CD4-positive, alpha-beta T cell treated with Interleukin-17A for 4 hours (primary cell): ENCODE data around the gene SYNE3.
A peak's percentile ranks its signal among the peaks of the same experiment; 100 is the strongest.
"Not testable (repeated sequence)": the region's sequence is repeated elsewhere in the genome, so short reads cannot be mapped to it uniquely, and the experiment has no call there.

Source experiments
- DNase-seq: peaks from one replicate; pipeline ENCODE4 v3.0.0-alpha.2; 2020; ENCODE audit warnings: mixed read lengths

SYNE3 gene

DNA sequence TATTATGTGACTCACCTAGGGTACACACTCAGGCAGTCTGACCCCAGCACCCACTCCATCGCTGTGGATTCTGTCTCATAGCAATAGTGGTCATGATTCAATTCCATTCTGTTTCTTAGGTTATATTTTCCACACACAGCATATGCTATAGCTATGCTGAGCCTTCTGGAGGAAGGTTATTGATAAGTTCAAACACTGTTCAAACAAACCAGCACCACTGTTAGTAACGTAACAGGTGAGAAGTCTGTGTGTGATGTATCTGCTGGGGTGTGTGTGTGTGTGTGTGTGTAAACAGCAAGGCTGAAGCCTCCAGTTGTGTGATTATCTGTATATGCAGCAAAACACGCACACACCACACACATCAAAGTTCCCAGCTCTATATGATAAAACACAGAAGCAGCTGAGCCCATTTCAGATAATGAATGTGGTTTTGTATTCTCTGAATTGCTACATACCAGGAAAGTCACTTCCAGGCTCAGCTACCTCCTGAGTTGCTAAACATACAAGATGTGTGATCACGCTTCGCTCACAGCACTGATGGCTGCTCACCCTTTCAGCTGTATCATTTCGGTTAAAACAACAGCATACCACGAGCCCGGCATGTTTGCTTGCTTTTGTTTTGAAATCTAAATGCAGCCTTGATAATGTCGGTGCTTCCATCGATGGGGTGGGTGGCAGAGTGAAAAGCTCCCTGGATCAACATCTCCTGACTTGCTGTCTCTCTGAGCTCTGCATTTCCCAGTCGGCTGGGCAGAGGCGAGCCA lies 6.8 kb upstream of the SYNE3 start:
- DNase-seq, result peak; percentile 53

DNA sequence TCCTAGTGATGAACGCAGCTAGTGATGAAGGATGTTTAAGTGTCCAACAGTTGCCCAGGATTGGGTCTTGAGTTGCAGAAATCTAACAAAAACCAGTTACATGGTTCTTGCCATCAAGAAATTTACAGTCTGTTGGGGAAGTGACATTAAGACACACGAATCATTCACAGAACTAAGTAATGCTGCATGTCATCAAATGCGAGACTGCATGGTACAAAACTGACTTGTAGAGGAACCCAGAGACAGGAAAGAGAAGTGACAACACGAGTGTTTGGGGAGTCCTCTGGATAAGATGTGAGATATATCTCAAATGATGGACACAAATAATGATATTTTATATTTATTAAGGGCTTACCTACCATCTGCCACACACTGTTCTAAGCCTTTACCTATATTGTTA lies 6.1 kb upstream of the SYNE3 start:
- DNase-seq, result no peak

DNA sequence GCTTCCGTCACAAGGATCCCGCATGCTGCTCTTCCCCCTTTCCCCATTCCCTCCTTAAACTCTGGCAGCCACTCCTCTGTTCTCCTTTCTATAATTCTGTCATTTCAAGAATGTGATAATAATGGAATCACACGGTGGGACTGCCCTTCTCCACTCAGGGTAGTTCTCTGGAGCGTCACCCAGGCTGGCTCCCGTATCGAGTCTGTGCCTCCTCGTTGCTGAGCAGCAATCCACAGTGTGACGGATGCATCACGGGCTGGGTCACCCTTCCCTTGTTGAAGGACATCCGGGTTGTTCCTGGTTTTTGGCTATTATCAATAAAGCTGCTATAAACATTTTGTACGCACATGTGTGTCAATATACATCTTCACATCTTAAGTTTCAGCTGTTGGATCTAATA lies 5.7 kb upstream of the SYNE3 start:
- no peak for DNase-seq

DNA sequence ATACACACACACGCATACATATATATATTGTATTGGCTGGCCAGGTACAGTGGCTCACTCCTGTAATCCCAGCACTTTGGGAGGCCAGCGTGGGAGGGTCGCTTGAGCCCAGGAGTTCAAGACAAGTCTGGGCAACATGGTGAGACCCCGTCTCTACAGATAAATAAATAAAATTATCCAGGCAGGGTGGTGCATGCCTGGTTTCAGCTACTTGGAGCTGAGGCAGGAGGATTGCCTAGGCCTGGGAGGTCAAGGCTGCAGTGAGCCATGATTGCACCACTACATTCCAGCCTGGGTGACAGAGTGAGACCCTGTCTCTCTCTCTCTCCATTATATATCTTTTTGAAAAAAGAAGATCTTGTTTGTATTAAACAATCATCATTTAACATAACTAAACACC lies 4.6 kb upstream of the SYNE3 start:
- DNase-seq, result no peak

DNA sequence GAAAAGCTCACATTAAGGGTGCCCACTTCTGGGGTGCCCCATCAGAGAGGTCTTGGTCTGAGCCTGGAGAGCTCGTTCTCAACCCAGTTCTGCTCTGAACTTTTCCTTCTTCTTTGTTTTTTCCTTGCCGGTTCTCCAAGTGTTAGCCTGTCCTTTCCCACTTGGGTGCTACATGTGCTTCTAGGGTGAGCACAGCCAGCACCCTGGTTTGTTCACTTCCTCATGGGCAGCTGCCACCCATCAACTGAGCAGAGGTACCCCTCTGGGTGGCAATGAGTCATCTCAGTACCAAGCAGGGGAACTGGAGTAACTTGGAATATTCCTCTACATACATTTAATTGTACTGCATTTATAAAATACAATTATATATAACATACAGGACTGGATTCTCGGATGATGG lies 3.9 kb upstream of the SYNE3 start:
- peak; percentile 56 for DNase-seq

DNA sequence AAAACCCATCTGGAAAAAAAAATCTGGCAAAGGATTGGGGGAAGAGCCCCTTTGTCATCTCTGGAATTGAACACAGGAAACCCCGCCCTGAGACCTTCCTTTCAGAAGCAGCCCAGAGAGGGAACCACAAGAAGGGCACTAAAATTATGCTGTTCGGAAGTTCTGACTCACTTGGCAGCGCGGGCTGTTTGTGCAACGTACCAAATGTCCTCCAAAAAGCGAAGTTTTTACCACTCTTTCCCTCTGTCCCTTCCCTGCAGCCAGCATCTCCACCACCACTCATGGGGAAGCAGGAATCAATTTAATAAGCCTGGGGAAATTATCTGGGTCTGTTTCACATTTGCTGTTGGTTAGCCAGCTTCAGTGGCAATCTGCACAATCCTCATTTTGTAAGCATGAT lies 3.2 kb upstream of the SYNE3 start:
- peak; percentile 81 for DNase-seq

DNA sequence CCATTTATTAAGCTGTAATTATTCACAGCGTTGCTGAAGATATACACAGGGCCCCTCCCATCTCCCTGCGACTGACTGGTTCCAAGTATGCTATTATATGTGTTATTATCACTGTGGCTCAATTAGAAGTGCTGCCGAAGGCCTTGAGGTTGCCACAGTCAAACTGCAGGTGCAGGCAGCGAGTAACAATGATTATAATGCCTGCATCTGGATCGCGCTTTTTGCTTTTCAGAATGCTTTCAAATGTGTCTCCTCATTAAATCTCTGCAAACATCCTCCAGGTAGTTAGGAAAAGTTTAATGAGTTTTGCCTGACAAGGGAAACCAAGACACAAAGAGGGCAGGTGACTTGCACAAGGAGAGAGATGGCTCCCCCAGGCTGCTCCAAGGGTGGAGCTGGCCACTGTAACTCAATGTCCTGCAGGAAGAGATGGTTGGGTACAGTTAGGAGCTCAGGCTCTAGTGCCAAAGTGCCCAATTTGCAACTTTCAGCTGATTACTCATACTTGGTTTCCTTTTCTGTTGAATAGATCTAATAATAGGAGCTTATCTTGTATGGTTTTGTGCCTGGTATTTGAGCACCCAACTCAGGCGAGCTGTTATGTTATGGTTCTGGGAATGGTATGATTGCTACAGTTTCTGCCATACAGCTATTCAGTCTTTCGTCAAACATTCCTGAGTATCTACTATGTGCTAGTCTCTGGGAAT lies 1.7 kb upstream of the SYNE3 start:
- DNase-seq, result no peak

DNA sequence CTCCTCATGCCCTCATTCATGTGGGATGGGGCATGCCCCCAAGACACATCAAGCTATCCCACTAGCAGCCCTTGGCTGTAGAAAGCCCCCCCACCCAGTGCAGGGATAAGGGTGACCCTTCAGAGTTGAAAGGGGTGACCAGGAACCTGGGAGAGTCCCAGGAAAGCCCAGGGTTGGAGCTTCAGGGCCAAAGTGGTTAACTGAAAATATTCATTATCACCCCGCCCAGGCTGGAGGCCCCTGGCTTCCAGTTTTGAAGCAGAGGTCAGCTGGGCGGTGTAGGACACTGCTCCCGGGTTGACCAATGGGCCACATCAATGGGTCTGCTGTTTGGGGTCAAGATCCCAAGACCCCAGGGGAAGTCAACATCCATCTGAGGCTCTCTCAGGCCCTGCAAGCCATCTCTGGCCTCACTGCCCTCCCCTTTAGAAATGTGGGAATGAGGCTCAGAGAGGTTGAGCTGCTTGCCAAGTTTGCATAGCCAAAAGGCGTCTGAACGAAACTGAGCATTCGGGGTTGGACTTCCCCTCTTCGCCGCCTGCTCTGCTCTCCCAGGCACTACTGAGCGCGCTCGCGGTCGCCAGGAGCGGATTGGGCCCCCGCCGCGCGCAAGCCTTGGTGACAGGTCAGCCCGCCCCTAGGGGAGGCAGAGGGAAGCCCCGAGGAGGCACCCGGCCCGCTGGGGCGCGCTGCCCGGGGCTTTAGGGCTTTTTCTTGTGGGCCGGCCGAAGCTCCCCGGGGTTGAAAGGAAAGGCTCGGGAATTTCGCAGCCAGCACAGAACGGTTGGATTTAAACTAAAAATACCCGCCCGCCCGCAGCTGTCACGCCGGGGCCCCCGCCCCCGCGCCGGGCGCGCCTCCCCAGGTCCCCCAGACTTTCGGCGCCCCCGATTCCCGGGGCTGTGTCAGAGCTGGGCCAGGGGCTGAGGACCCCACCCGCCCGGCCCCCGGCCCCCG lies 576 bp downstream of the SYNE3 start:
- DNase-seq, result peak; percentile 83

DNA sequence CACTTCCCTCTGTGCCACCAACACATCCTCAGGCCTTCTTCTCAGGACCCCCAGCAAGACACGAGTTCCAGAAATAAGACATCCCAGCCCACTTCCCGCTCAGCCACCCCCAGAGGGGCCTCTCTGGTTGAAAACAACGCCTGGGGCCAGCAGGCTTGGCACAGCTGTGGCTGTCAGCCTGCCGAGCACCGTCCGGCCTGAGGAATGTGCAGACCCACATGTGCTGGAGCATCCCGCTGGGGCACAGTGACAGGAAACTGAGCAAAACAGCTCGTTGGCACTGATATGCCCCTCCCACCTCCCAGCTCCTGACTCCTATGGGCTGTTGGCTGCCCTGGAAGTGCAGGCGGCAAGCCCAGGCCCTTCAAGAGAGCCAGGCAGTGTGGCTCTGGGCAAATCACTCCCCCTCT lies 1.4 kb downstream of the SYNE3 start:
- DNase-seq, result peak; percentile 48

DNA sequence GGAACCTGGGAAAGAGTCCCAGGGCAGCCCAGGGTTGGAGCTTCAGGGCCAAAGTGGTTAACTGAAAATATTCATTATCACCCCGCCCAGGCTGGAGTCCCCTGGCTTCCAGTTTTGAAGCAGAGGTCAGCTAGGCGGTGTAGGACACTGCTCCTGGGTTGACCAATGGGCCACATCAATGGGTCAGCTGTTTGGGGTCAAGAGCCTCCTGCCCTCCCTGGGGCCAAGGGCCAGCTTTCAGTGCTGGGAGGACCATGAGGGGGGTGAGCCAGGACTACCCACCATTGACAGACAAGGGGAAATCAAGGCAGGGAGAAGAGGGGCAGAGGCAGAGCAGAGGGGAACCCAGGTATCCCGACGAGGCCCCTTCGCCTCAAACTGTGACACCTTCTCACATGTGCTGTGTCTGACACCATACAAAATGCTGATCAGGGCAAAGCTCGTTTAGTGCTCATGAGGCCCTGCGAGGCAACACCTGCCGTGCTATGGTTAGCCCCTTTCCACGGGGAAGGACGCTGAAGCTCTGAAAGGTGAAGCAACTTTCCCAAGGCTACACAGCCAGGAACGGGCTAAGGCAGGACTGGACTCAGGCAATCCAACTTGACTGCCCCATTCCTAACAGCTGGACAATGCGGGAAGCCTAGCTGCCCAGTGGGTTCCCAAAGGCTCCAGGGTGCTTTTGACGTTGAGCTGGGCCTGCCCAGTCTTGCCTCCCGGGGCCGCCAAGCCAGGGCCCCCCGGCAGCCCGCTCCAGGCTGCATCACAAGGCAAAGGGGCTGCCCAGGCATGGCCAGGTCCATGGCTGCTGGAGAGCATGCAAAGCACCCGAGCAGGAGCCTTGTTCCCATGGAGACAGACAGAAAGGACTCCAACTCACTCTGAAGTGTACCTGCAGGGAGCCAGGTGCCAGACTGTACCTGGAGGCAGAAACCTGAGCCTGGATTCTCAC lies 2.0 kb downstream of the SYNE3 start:
- DNase-seq, result no peak

DNA sequence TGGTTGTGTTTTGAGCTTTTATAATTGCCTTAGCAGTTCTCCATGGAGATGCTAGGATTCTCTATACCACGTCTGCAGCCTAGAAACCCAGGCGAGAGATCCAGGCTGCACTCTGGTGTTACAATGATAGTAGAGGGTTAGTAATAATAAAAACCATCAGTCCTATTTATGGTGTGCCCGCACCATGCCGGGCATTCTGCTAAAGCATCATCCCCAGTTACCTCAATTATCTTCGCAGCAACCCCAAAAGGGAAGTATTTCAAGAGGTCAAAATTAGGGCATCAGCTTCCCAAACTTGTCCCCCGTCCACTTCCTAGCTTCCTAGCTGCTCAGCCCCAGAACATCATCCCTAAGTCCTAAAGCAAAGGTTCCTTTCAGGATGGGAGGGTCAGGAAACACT lies 3.2 kb downstream of the SYNE3 start:
- no peak for DNase-seq

DNA sequence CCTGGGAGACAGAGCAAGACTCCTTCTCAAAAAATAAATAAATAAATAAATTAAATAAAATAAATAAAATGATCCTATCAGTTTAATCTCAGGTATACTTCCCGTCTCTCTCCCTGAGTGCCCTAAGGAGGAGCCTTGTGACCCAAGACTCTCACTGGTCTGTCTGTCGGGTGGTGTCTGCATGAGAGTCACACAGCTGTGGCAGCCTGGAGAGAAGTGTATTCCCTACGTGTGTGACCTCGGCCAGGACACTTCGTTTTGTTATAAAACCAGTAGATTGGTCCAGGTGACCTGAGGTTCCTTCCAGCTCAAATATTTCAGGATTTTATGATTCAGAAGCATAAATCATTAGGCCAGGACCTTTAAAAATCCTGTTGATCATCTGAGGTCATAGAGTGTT lies 4.8 kb downstream of the SYNE3 start:
- no peak for DNase-seq

DNA sequence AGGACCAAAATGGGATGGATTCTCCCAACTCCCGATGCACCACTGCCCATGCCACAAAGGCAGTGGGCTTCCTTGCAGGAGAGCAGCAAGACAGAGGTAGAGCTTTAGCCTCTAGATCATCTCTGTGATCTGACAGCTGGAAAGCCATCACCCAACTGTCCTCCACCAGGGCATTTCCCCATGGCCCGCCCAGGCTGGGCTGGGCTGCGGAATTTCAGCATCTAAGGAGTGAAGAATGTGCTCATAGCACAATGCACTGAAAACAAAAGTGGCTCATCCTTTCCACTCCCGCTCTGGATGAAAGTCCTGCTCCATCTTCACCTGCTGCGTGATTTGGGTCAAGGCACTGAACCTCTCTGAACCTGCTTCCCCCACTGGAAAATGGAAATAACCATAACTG lies 5.6 kb downstream of the SYNE3 start:
- no peak for DNase-seq

DNA sequence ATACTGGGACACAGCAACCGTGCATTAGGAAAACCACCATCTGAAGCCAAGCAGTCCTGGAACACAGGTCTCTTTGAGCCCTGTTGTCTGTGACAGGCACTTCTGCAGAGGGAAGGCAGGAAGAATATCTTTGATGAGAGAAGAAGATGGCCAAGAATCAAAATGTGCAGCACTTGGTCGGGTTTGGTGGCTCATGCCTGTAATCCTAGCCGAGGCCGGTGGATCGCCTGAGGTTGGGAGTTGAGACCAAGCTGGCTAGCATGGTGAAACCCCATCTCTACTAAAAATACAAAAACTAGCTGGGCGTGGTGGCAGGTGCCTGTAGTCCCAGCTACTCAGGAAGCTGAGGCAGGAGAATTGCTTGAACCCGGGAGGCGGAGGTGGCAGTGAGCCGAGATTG lies 6.1 kb downstream of the SYNE3 start:
- DNase-seq, result not testable (repeated sequence)

DNA sequence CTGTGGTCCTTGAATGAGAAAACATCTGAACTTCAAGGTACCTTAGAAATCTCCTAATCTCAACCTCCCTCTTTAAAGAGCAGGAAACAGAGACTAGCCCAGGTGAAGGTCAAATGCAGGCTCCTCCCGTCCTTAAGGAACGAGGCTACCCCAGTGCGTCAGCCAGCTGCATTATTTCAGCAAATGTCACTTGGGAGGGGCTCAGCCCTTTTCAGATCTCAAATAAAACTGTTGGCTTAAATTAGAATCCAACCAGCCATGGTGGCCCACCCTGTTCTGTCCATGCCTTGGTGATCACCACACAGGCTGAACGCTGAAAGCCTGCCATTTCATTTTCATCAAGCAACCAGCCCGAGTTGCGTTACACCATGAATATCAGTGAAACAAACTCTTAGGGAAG lies 7.0 kb downstream of the SYNE3 start:
- no peak for DNase-seq

DNA sequence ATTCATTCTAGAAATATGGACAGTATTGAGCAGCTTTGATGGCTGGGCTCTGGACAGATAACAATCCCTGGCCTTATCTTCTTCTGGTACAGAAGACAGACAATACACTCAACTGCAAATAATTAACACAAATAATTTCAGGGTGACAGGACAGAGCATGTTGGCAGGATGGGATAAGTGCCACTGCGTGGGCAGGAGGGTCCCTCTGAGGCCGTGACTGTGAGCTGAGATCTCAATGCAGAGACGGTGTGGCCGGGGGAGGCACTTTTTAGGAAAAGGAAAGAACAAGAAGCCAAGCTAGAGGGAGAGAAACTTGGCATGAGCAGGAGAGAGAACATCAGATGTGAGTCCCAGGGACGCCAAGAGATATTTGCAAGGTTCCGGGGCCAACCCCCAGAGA lies 8.1 kb downstream of the SYNE3 start:
- DNase-seq, result no peak

DNA sequence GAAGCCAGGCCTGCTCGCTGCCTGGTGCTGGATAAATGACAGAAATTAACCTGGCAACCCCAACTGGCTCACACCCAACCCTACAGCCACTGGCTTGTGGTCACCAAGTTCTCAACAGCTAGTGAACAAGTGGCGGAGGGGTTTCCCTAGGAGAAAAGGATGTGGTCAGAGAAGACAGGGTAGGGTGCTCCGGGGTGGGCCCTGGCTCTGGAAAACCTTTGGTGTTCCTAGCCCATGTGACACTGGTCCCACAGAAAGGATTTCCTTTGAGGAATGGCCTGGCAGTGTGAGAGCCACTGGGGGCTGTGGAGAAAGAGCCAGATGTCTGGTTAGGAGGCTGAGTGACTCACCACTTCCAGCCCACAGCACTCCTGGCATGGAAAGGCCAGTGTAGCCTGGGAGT lies 8.7 kb downstream of the SYNE3 start:
- no peak for DNase-seq

DNA sequence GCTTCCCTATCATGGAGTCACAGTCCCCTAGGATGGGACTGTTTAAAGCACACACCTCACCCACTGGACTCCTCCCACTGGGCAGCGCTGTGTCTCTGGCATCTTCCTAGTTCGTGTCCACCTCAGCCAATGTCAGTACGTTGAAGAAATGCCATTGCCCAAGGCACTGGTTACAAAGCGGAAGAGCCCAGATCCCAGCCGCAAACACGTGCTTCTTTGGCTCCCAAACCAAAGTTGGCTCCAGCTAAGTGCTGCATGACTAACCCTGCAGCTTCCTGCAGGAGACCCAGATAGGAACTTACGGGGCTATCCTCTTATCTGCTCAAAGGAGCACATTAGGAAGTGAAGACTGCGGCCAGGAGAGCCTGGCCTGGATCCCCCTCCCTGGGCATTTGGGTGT lies 9.3 kb downstream of the SYNE3 start:
- no peak for DNase-seq

DNA sequence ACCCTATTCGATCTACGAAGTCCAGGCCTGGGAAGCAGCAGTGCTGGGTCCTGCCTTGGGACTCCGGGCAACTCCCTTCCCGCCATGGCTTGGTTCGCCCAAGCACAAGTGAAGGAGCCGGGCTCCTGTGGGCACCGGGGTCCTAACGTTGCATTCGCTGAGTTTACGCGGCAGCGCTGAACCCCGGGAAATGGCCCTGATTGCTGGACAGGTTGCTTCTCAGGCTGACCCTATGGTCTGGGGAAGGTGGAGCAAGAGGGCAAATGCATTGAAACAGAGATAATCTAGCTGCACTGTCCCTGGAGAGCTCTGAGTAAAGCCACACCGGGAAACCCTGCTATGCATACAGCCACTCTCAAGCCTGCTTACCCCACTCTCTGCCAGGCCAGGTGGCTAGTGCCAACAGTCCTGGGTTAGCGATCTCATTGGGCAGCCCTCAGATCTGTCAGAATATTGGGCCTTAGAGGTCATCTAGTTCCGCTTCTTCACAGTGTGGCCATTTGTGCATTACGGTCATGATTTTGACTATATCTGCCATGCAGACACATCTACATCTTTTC lies 11.3 kb downstream of the SYNE3 start:
- DNase-seq, result no peak

DNA sequence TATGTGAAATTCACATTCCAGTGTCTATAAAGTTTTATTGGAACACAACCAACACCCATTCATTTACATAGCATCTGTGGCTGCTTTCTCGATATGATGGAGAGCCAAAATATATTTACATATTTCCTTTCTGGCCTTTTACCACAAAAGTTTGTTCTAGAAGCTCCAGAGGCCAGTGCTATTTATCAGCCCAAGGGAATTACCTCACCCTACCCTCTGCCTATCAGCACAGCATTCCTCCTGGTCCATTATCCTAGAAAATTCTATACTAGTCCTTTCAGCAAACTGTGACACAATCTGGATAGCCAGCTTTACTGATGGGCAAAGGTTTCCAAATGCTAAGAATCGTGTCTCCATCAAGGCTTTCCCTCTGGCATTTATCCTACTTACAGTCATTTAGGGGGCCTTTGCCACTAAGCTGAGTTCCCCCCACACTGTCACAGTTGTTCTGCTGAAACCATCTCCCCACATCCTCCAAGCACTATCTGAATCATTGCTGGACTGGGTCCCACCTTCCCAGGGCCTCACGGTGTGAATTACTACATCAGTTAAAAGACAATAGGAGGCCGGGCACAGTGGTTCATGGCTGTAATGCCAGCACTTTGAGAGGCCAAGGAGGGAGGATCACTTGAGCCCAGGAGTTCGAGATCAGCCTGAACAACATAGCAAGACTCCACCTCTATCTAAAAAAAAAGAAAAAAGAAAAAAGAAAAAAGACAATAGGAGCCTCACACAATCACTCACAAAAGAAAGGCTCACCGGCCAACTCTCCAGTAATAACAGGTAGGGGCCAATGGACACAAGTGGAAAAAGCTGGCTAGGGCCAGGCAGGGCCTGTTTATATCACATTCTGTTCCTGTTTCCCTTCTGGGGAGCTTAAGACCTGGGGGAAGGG lies 12.1 kb downstream of the SYNE3 start:
- no peak for DNase-seq
